ENCODE data around the gene HMGXB3. TPM values are rescaled to one million over a fixed set of nuclear protein-coding genes. Genes with fewer than 3 reads are reported as not detected.

HMGXB3 gene
- total RNA-seq, 1 experiment from 2014 or later = 56.2 TPM

DNA sequence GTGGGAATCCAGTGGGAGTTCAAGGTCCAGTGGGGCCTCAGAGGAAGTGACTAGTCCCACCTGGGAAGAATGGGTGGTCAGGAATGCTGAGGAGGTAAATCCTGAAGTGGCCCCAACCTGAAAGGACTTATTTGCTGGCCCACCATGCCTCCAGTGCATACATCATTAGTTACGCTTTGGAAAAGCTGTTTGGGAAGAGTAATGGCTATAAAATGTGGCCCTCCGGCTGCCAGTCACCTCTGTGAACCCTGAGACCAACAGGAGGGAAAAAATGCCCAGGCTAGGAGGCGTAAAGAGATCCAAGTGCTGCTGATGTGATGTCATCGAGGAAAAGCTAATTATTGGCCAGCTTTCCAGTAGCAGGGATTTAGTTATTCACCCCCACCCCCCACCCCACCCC lies 42.7 kb upstream of the HMGXB3 start:
- CTCF ChIA-PET = interaction anchor here (0.5 to 2.1 kb wide), 5 partner anchors 22 to 127 kb away, joined by 4 to 12 read pairs (median 5); no protein-coding TSS in a partner anchor
- DNase-seq (ENCODE audit: low read depth, low spot score) = no peak

DNA sequence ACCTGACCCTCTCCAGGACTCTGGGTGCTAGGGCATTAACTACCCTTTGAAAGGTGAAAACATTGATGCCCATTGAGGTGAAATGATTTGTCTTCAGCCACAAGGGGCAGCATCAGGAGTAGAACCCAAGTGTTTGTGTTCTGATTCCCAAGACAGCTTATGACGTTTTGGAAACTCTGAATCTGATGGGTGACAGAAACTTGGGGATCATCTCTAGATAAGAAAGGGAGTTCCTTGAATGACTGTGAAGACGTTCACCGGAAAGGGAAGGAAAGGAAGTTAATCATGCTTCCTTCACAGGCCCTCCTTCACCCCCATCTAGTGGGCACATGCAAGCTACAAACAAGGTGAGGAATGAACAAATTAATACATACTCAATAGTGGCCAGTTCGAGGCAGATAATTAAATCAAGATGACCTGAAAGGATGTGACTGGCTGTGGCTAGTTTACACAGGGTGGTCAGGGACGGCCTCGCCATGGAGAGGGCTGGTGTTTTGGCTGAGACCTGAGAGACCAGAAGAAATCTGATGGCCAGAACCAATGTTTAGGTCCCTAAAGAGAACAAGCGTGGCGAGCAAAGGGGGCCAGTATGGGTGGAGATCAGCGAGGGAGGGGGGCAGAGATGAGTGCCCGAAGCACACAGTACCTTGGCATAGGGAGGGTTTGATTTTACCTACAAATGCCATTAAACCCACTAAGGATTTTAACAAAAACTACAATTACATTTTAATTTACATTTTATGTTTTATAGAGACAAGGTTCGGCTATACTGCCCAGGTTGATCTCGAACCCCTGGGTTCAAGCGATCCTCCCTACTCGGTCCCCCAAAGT lies 40.9 kb upstream of the HMGXB3 start:
- no peaks in the 10 kb centered on the region for H3K9me3 ChIP-seq (ENCODE audit: control insufficient read depth, insufficient read depth, low read depth, low read length)
- POLR2A ChIA-PET = interaction anchor here (0.9 to 1.1 kb wide), 2 partner anchors 11 to 20 kb away, joined by 3 to 11 read pairs; no protein-coding TSS in a partner anchor
- TF ChIP-seq, protein P1, sequence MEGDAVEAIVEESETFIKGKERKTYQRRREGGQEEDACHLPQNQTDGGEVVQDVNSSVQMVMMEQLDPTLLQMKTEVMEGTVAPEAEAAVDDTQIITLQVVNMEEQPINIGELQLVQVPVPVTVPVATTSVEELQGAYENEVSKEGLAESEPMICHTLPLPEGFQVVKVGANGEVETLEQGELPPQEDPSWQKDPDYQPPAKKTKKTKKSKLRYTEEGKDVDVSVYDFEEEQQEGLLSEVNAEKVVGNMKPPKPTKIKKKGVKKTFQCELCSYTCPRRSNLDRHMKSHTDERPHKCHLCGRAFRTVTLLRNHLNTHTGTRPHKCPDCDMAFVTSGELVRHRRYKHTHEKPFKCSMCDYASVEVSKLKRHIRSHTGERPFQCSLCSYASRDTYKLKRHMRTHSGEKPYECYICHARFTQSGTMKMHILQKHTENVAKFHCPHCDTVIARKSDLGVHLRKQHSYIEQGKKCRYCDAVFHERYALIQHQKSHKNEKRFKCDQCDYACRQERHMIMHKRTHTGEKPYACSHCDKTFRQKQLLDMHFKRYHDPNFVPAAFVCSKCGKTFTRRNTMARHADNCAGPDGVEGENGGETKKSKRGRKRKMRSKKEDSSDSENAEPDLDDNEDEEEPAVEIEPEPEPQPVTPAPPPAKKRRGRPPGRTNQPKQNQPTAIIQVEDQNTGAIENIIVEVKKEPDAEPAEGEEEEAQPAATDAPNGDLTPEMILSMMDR (IDR thresholded peaks at IDR 0.05) = peak; percentile 88
- TF ChIP-seq TCF7L2 (IDR thresholded peaks at IDR 0.05; ENCODE audit: low read depth, low read length) (no peak), REST (IDR thresholded peaks at IDR 0.05; ENCODE audit: insufficient read depth in 1 of 2, low read depth in 2 of 2, low read length in 1 of 2) (no peak), POLR2AphosphoS5 (IDR thresholded peaks at IDR 0.05; ENCODE audit: low read depth, low read length) (no peak; the same call in 1 of the 2 replicates)
- H3K27me3 ChIP-seq (ENCODE audit: control insufficient read depth, insufficient read depth, low read length) = no peaks in the 10 kb centered on the region
- BruUV-seq (replicated peaks) = TSS peak; percentile 99
- DNase-seq (ENCODE audit: low read depth, low spot score) (peak; percentile 88), ATAC-seq (peak; percentile 21)
- in situ Hi-C loops (cut with HindIII; ENCODE audit: low pct_unique_long_range_greater_than_20kb, low sequenced_read_pairs) = no loop called here
- no peaks in the 10 kb centered on the region for H3K36me3 ChIP-seq (ENCODE audit: control insufficient read depth, insufficient read depth, low read length)
- intact Hi-C loops (cut with micrococcal nuclease; ENCODE audit: unreplicated experiment) = no loop called here
- CTCF ChIA-PET = interaction anchor here (0.6 to 2.2 kb wide), 10 partner anchors 13 to 1293 kb away, joined by 3 to 11 read pairs (median 4); partner anchors contain the start of gene GM2A
- peaks cover 56% of the 10 kb centered on the region for H3K4me1 ChIP-seq (ENCODE audit: control insufficient read depth, insufficient read depth, low read length)
- H3K4me3 ChIP-seq (ENCODE audit: low read depth in 2 of 2, low read length in 2 of 2) = peak overlapping the region; percentile 71 to 83
- H3K27ac ChIP-seq (ENCODE audit: low read length) = peak overlapping the region; percentile 98

More for the DNA sequence above, 42.7 kb upstream of the HMGXB3 start:
- intact Hi-C loops (cut with micrococcal nuclease; ENCODE audit: unreplicated experiment) (no loop called here), in situ Hi-C loops (cut with HindIII; ENCODE audit: low pct_unique_long_range_greater_than_20kb, low sequenced_read_pairs) (no loop called here)
- TF ChIP-seq, protein P1 (IDR thresholded peaks at IDR 0.05) = no peak
- no peak for TF ChIP-seq SIN3A (IDR thresholded peaks at IDR 0.05; ENCODE audit: borderline replicate concordance, insufficient read depth, low read depth, low read length)
- no peak for TF ChIP-seq REST (IDR thresholded peaks at IDR 0.05; ENCODE audit: insufficient read depth in 1 of 2, low read depth in 2 of 2, low read length in 1 of 2)
- no peak for TF ChIP-seq POLR2AphosphoS5 (IDR thresholded peaks at IDR 0.05; ENCODE audit: low read depth, low read length)
- TF ChIP-seq TCF7L2 (IDR thresholded peaks at IDR 0.05; ENCODE audit: low read depth, low read length) = no peak
- Histone ChIP-seq H3K27me3 (ENCODE audit: control insufficient read depth, insufficient read depth, low read length) (no peaks in the 10 kb centered on the region), H3K4me1 (ENCODE audit: control insufficient read depth, insufficient read depth, low read length) (peaks cover 68% of the 10 kb centered on the region), H3K4me3 (ENCODE audit: low read depth in 2 of 2, low read length in 2 of 2) (no peak overlapping the region), H3K36me3 (ENCODE audit: control insufficient read depth, insufficient read depth, low read length) (no peaks in the 10 kb centered on the region), H3K9me3 (ENCODE audit: control insufficient read depth, insufficient read depth, low read depth, low read length) (no peaks in the 10 kb centered on the region), H3K27ac (ENCODE audit: low read length) (peak overlapping the region; percentile 73)
- ATAC-seq = 0 out of 2 replicates have a peak, but pooled peaks have one; percentile 8
- no TSS peak for BruUV-seq (replicated peaks)
- POLR2A ChIA-PET = interaction anchor here (1.4 kb wide), 1 partner anchor 18 kb away, joined by 6 read pairs; no protein-coding TSS in a partner anchor
